ENCODE measurements around the gene FARS2.

GRCh38 chr6:5442319-5442718 lies 181.0 kb downstream of the FARS2 start:
- TF ChIP-seq, protein P1, sequence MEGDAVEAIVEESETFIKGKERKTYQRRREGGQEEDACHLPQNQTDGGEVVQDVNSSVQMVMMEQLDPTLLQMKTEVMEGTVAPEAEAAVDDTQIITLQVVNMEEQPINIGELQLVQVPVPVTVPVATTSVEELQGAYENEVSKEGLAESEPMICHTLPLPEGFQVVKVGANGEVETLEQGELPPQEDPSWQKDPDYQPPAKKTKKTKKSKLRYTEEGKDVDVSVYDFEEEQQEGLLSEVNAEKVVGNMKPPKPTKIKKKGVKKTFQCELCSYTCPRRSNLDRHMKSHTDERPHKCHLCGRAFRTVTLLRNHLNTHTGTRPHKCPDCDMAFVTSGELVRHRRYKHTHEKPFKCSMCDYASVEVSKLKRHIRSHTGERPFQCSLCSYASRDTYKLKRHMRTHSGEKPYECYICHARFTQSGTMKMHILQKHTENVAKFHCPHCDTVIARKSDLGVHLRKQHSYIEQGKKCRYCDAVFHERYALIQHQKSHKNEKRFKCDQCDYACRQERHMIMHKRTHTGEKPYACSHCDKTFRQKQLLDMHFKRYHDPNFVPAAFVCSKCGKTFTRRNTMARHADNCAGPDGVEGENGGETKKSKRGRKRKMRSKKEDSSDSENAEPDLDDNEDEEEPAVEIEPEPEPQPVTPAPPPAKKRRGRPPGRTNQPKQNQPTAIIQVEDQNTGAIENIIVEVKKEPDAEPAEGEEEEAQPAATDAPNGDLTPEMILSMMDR (IDR thresholded peaks at IDR 0.05; ENCODE audit: poor library complexity) = no peak
- no peak for TF ChIP-seq EZH2 (IDR thresholded peaks at IDR 0.05; ENCODE audit: borderline replicate concordance)

Measured in hepatocyte (in vitro differentiated cells).